Measurements from ENCODE around the gene TMEM178B. TPM values are rescaled to one million over a fixed set of nuclear protein-coding genes. Genes with fewer than 3 reads are reported as not detected.

TMEM178B gene
- total RNA-seq, 6 experiments from 2014 or later = under 0.01 to 0.53 (median 0.13) TPM; not detected in 2

- WGBS (ENCODE audit: insufficient coverage, low coverage, low lambda C conversion rate, missing lambda C conversion rate) = 17% methylated on average over 1 of the region's 2 CpGs
- ATAC-seq = no peak
- intact Hi-C loops (cut with DNase I) = no loop called here
- Histone ChIP-seq H3K4me1 (no peaks in the 10 kb centered on the region), H3K36me3 (no peaks in the 10 kb centered on the region), H3K27ac (no peak overlapping the region), H3K9me3 (no peaks in the 10 kb centered on the region), H3K27me3 (no peaks in the 10 kb centered on the region), H3K4me3 (no peak overlapping the region)
- no peak for DNase-seq
- TF ChIP-seq POLR2A (IDR thresholded peaks at IDR 0.05) (no peak), CTCF (IDR thresholded peaks at IDR 0.05) (no peak)
Observed at GRCh38 chr7:141128931-141129330, 55.1 kb downstream of the TMEM178B start.

GRCh38 chr7:141132671-141133070 is 58.8 kb downstream of the TMEM178B start:
- Histone ChIP-seq H3K36me3 (no peaks in the 10 kb centered on the region), H3K4me3 (no peak overlapping the region), H3K9me3 (no peaks in the 10 kb centered on the region), H3K27me3 (no peaks in the 10 kb centered on the region), H3K4me1 (no peaks in the 10 kb centered on the region), H3K27ac (no peak overlapping the region)
- ATAC-seq (no peak), DNase-seq (no peak)
- intact Hi-C loops (cut with DNase I) = no loop called here
- 75% methylated on average over 2 of the region's 3 CpGs for WGBS (ENCODE audit: insufficient coverage, low coverage, low lambda C conversion rate, missing lambda C conversion rate)
- TF ChIP-seq POLR2A (IDR thresholded peaks at IDR 0.05) = no peak
- no peak for TF ChIP-seq CTCF (IDR thresholded peaks at IDR 0.05)

- Histone ChIP-seq H3K36me3 (no peaks in the 10 kb centered on the region), H3K27me3 (no peaks in the 10 kb centered on the region), H3K4me3 (no peak overlapping the region), H3K27ac (no peak overlapping the region), H3K9me3 (no peaks in the 10 kb centered on the region), H3K4me1 (no peaks in the 10 kb centered on the region)
- DNase-seq (no peak), ATAC-seq (no peak)
- TF ChIP-seq CTCF (IDR thresholded peaks at IDR 0.05) (no peak), POLR2A (IDR thresholded peaks at IDR 0.05) (no peak)
- intact Hi-C loops (cut with DNase I) = no loop called here
- 89% methylated on average over 1 of the region's 1 CpG for WGBS (ENCODE audit: insufficient coverage, low coverage, low lambda C conversion rate, missing lambda C conversion rate)
Observed at GRCh38 chr7:141133646-141134045, 59.8 kb downstream of the TMEM178B start.

- no peaks in the 10 kb centered on the region for H3K36me3 ChIP-seq
- 72% methylated on average over 2 of the region's 2 CpGs for WGBS (ENCODE audit: insufficient coverage, low coverage, low lambda C conversion rate, missing lambda C conversion rate)
- no peaks in the 10 kb centered on the region for H3K9me3 ChIP-seq
- H3K27me3 ChIP-seq = no peaks in the 10 kb centered on the region
- H3K4me3 ChIP-seq = no peak overlapping the region
- H3K27ac ChIP-seq = no peak overlapping the region
- H3K4me1 ChIP-seq = no peaks in the 10 kb centered on the region
- DNase-seq = no peak
- no peak for TF ChIP-seq POLR2A (IDR thresholded peaks at IDR 0.05)
- TF ChIP-seq CTCF (IDR thresholded peaks at IDR 0.05) = no peak
- ATAC-seq = no peak
- intact Hi-C loops (cut with DNase I) = no loop called here
Observed at GRCh38 chr7:141142058-141142457, 68.2 kb downstream of the TMEM178B start.

Data from right lobe of liver (tissue), 6 donors.